GM12801 (cell line): ENCODE results near the gene ZMYM5.

Experiments
- CTCF ChIP-seq: IDR thresholded peaks from one replicate; pipeline ENCODE4 v1.5.1; 2011; ENCODE audit warnings: control low read depth; ENCODE audit not compliant: insufficient read length; ENCODE audit errors: extremely low read depth

The ZMYM5 gene

DNA sequence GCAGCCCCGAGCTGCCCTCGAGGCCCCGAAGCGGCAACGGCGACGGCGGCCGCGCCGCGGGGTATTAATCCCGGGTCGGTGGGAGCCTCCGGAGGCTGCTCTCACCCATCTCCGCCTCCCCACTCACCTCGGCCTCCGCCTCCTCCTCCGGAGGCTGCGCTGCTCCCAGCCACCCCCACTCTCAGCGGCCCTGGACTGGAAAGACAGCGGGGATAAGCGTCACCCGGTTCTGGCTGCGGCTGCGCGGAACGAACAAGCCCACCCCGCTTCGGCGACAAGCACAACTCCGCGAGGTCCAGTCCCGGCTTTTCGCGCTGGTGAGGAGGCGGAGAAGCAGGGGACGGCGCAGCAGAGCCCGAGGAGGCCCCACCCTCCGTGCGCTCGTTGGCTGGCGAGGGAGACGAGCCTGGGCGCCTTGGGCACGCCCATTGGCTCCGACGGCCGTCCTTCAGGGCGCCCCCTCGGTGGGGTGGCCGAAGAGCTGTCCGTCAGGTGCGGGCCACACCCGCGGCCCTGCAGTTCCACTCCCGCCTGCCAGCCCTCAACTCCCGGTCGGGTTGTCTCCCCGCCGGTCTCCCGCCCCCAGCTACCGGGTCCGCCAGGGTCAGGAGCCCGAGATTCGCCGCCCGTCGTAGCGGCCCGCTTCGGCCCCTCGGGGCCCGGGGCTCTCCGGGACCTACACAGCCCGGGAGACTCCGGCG is at the start of gene ZMYM5:
ZMYM5 (minus strand) TSS at position 327 of the 701 bp plus-strand sequence. CDS start 11,469 bp downstream, outside the sequence.
- no peak for TF ChIP-seq CTCF

- no peak for TF ChIP-seq CTCF
Measured at GRCh38 chr13:19910336-19911072, 47.1 kb upstream of the ZMYM5 start.

DNA sequence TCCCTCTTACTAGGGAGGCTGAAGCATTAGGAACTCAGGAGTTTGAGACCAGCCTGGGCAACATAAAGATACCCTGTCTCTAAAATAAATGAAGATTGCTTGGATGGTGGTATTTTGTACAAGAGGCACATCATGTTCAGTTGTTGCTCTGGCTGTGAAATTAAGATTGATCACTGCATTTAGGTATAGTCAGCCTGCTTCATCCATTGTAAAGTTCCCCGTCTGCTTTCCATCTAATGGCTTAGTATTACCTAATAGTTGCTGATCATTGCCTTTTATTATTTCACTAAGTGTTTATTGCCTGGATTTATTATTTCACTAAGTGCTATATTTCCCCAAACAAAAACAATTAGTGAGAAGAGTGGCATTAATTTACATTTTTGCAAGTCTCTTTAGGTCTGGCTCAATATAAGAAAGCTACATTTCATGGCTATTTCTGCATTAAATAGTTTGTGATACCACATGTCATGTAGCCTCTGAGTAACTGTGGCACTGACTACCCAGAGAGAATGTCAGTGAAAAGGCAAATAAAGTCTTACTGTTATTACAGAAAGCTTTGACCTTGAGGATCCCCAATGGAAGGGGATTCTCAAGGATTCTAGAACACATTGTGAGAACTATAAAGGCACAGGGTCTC is 45.0 kb upstream of the ZMYM5 start:
- no peak for TF ChIP-seq CTCF

DNA sequence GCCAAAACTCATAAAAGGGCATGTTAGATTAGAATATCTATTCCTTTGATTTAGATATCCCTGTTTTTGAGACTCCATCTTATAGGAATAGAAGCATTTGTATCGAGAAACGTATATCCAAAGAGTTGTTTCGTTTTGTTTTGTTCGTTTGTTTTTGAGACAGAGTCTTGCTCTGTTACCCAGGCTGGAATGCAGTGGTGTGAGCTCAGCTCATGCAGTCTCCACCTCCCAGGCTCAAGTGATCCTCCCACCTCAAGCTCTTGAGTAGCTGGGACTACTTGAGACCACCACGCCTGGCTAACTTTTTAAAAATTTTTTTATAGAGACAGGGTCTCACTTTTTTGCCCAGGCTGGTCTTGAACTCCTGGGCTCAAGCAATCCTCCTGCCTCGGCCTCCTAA is 26.6 kb upstream of the ZMYM5 start:
- TF ChIP-seq CTCF = no peak

- TF ChIP-seq CTCF = no peak
Measured at GRCh38 chr13:19888799-19889198, 25.4 kb upstream of the ZMYM5 start.

DNA sequence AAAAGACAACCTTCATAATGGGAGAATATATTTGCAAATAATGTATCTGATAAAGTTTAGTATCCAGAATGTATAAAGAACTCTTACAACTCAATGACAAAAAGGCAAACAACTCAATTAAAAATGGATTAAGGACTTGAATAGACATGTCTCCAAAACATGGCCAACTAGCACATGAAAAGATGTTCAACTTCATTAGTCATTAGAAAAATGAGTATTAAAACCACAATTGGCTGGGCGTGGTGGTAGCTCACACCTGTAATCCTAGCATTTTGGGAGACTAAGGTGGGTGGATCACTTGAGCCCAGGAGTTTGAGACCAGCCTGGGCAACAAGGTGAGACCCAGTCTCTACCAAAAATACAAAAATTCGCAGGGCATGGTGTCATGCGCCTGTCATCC is 18.8 kb upstream of the ZMYM5 start:
- TF ChIP-seq CTCF = no peak

DNA sequence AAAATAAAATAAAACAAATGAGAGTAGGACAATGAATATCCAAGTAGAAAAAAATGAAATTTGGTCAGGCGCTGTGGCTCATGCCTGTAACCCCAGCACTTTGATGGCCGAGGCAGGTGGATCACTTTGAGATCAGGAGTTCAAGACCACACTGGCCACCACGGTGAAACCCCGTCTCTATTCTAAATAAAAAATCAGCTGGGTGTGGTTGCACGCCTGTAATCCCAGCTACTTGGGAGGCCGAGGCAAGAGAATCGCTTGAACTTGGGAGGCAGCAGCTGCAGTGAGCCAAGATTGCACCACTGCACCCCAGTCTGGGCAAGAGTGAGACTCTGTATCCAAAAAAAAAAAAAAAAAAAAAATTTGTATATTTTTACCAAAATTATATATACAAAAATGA is 18.2 kb upstream of the ZMYM5 start:
- TF ChIP-seq CTCF = no peak
